MM.1S (cell line): ENCODE measurements around the gene AP3B1.

Experiments used
- DNase-seq: peaks from one replicate; pipeline ENCODE4 v3.0.0-alpha.2; 2015
- H2AFZ ChIP-seq: fragments of 300-600 bp; sonication (generic); 2 replicates; pipeline ENCODE4 v1.6.0; 2016; ENCODE audit warnings: antibody characterized with exemption, low read length
- H3F3A ChIP-seq: fragments of 300-600 bp; sonication (generic); 2 replicates; pipeline ENCODE4 v1.6.1; 2016; ENCODE audit warnings: mild to moderate bottlenecking, antibody characterized with exemption, low read length, moderate library complexity, mixed read lengths; ENCODE audit not compliant: insufficient read depth
- H3K27ac ChIP-seq: fragments of 300-600 bp; sonication (generic); 2 replicates; pipeline ENCODE4 v1.5.1; 2016; ENCODE audit warnings: mild to moderate bottlenecking, low read length
- H3K27me3 ChIP-seq: fragments of 300-600 bp; sonication (generic); replicated peaks from 2 replicates; pipeline ENCODE4 v1.6.0; 2016; ENCODE audit warnings: low read length; ENCODE audit not compliant: insufficient read depth
- H3K36me3 ChIP-seq: fragments of 300-600 bp; sonication (generic); replicated peaks from 2 replicates; pipeline ENCODE4 v1.6.1; 2016; ENCODE audit warnings: mild to moderate bottlenecking, low read length, mixed read lengths; ENCODE audit not compliant: insufficient read depth
- H3K4me1 ChIP-seq: fragments of 300-600 bp; sonication (generic); 2 replicates; pipeline ENCODE4 v1.6.1; 2016; ENCODE audit warnings: low read length, mixed read lengths
- H3K4me2 ChIP-seq: fragments of 300-600 bp; sonication (generic); 2 replicates; pipeline ENCODE4 v1.6.0; 2016; ENCODE audit warnings: low read depth, low read length
- H3K4me3 ChIP-seq: fragments of 300-600 bp; sonication (generic); 2 replicates; pipeline ENCODE4 v1.5.1; 2016; ENCODE audit warnings: low read length, mixed read lengths
- H3K79me2 ChIP-seq: fragments of 300-600 bp; sonication (generic); 2 replicates; pipeline ENCODE4 v1.6.1; 2016; ENCODE audit warnings: mixed run types, low read length, mixed read lengths
- H3K9ac ChIP-seq: fragments of 300-600 bp; sonication (generic); 2 replicates; pipeline ENCODE4 v1.6.1; 2016; ENCODE audit warnings: low read length, mixed read lengths
- H3K9me2 ChIP-seq: fragments of 300-600 bp; sonication (generic); replicated peaks from 2 replicates; pipeline ENCODE4 v1.6.1; 2016; ENCODE audit warnings: mild to moderate bottlenecking, low read length, mixed read lengths; ENCODE audit not compliant: insufficient read depth
- H3K9me3 ChIP-seq: fragments of 300-600 bp; sonication (generic); replicated peaks from 2 replicates; pipeline ENCODE4 v1.6.1; 2016; ENCODE audit warnings: mild to moderate bottlenecking, low read length, mixed read lengths; ENCODE audit not compliant: insufficient read depth
- H4K20me1 ChIP-seq: fragments of 300-600 bp; sonication (generic); 2 replicates; pipeline ENCODE4 v1.6.1; 2016; ENCODE audit warnings: mild to moderate bottlenecking, low read length, moderate library complexity, mixed read lengths; ENCODE audit not compliant: insufficient read depth
- EZH2 ChIP-seq: fragments of 300-600 bp; sonication (generic); optimal IDR thresholded peaks from 2 replicates; pipeline ENCODE3; 2017; ENCODE audit warnings: low read depth, mild to moderate bottlenecking, antibody characterized with exemption, low read length, mixed read lengths
- EZH2phosphoT487 ChIP-seq: fragments of 300-600 bp; sonication (generic); IDR thresholded peaks from 2 replicates; pipeline ENCODE4 v1.6.1; 2018; ENCODE audit warnings: antibody characterized with exemption, low read length
- TF ChIP-seq, protein P1 (sequence below): fragments of 300-600 bp; sonication (generic); IDR thresholded peaks from 2 replicates; pipeline ENCODE4 v1.5.1; 2016; ENCODE audit warnings: antibody characterized with exemption, low read length, mixed read lengths

The AP3B1 gene

GRCh38 chr5:78004559-78004958 is 289.9 kb downstream of the AP3B1 start:
- no peak overlapping the region for H3K27ac ChIP-seq
- H3K4me1 ChIP-seq = no peaks in the 10 kb centered on the region
- no peaks in the 10 kb centered on the region for H4K20me1 ChIP-seq
- no peaks in the 10 kb centered on the region for H3K9me3 ChIP-seq
- H3K4me3 ChIP-seq = no peak overlapping the region
- H3K27me3 ChIP-seq = no peaks in the 10 kb centered on the region
- no peak overlapping the region for H2AFZ ChIP-seq
- TF ChIP-seq, protein P1, sequence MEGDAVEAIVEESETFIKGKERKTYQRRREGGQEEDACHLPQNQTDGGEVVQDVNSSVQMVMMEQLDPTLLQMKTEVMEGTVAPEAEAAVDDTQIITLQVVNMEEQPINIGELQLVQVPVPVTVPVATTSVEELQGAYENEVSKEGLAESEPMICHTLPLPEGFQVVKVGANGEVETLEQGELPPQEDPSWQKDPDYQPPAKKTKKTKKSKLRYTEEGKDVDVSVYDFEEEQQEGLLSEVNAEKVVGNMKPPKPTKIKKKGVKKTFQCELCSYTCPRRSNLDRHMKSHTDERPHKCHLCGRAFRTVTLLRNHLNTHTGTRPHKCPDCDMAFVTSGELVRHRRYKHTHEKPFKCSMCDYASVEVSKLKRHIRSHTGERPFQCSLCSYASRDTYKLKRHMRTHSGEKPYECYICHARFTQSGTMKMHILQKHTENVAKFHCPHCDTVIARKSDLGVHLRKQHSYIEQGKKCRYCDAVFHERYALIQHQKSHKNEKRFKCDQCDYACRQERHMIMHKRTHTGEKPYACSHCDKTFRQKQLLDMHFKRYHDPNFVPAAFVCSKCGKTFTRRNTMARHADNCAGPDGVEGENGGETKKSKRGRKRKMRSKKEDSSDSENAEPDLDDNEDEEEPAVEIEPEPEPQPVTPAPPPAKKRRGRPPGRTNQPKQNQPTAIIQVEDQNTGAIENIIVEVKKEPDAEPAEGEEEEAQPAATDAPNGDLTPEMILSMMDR = no peak
- TF ChIP-seq EZH2 (no peak), EZH2phosphoT487 (no peak)
- DNase-seq = no peak
- no peak overlapping the region for H3K4me2 ChIP-seq
- H3K79me2 ChIP-seq = no peaks in the 10 kb centered on the region
- no peaks in the 10 kb centered on the region for H3F3A ChIP-seq
- no peak overlapping the region for H3K9ac ChIP-seq
- H3K9me2 ChIP-seq = no peaks in the 10 kb centered on the region
- no peaks in the 10 kb centered on the region for H3K36me3 ChIP-seq

DNA sequence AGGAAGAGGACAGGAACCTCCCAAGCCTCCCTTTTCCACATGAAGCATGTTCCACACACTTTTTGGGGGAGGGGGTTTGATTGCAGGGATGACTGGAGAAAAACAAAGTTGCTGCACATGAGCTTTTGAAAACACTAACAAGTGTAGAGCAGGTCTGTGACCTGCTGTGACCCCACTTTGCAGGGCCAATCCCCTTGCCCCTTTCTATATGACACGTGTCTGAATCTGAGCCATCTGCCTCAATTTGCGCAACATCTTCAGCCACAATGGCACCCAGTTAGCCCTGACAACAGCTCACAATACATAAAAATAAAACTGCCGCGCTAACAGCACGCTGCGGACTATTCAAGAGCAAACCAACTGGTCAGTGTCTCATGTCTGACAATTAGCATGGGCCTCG is 290.6 kb downstream of the AP3B1 start:
- no peaks in the 10 kb centered on the region for H4K20me1 ChIP-seq
- no peak overlapping the region for H3K9ac ChIP-seq
- H3F3A ChIP-seq = no peaks in the 10 kb centered on the region
- TF ChIP-seq, protein P1 = no peak
- TF ChIP-seq EZH2 (no peak), EZH2phosphoT487 (no peak)
- H3K36me3 ChIP-seq = no peaks in the 10 kb centered on the region
- no peak overlapping the region for H3K27ac ChIP-seq
- no peak for DNase-seq
- H3K79me2 ChIP-seq = no peaks in the 10 kb centered on the region
- no peak overlapping the region for H3K4me3 ChIP-seq
- H3K4me1 ChIP-seq = no peaks in the 10 kb centered on the region
- H3K4me2 ChIP-seq = no peak overlapping the region
- no peaks in the 10 kb centered on the region for H3K9me3 ChIP-seq
- H3K27me3 ChIP-seq = no peaks in the 10 kb centered on the region
- no peak overlapping the region for H2AFZ ChIP-seq
- no peaks in the 10 kb centered on the region for H3K9me2 ChIP-seq

- Histone ChIP-seq H2AFZ (no peak overlapping the region), H3K9me2 (no peaks in the 10 kb centered on the region), H4K20me1 (no peaks in the 10 kb centered on the region), H3F3A (no peaks in the 10 kb centered on the region), H3K27me3 (no peaks in the 10 kb centered on the region), H3K9ac (no peak overlapping the region), H3K4me2 (no peak overlapping the region), H3K36me3 (no peaks in the 10 kb centered on the region), H3K27ac (no peak overlapping the region), H3K4me3 (no peak overlapping the region), H3K4me1 (no peaks in the 10 kb centered on the region), H3K79me2 (no peaks in the 10 kb centered on the region), H3K9me3 (no peaks in the 10 kb centered on the region)
- DNase-seq = no peak
- TF ChIP-seq, protein P1 = no peak
- TF ChIP-seq EZH2 = no peak
- TF ChIP-seq EZH2phosphoT487 = no peak
Measured at GRCh38 chr5:78003450-78003849, 291.0 kb downstream of the AP3B1 start.

DNA sequence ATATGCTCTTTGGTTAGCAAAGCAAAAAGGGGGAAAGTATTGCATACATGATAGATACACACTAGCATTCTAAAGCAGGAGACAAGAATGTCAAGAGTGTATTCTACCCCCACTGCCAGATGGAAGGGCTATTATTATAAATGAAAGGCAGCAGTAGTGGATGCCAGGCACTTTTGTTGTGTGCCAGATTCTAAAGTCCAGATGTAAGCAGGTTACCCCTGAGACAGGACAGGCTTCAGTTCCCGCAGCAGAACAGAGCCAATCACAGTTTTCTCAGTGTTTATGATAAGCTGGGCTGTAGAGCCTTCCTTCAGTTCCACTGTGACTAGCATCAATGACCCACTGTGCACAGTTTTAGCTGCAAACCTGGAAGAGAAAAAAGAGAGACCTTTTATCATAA is 291.8 kb downstream of the AP3B1 start:
- Histone ChIP-seq H3K27me3 (no peaks in the 10 kb centered on the region), H2AFZ (no peak overlapping the region), H3K36me3 (no peaks in the 10 kb centered on the region), H3K27ac (no peak overlapping the region), H3F3A (no peaks in the 10 kb centered on the region), H4K20me1 (no peaks in the 10 kb centered on the region), H3K4me3 (no peak overlapping the region), H3K9me2 (no peaks in the 10 kb centered on the region), H3K4me1 (no peaks in the 10 kb centered on the region), H3K4me2 (no peak overlapping the region), H3K79me2 (no peaks in the 10 kb centered on the region), H3K9me3 (no peaks in the 10 kb centered on the region), H3K9ac (no peak overlapping the region)
- DNase-seq = no peak
- TF ChIP-seq EZH2 = no peak
- TF ChIP-seq EZH2phosphoT487 = no peak
- TF ChIP-seq, protein P1 = no peak
